Activated naive CD4-positive, alpha-beta T cell treated with anti-CD3 and anti-CD28 coated beads, Interleukin-2, amount 50 U/mL, for 24 hours (primary cell): Measurements from ENCODE around the gene A3GALT2.

ENCODE experiments used
- H3K27ac Mint-ChIP-seq: one replicate; pipeline ENCODE4 v1.8.0; 2021; ENCODE audit warnings: mild to moderate bottlenecking, mixed read lengths
- H3K27me3 Mint-ChIP-seq: one replicate; pipeline ENCODE4 v1.8.0; 2021; ENCODE audit warnings: mixed read lengths
- H3K36me3 Mint-ChIP-seq: one replicate; pipeline ENCODE4 v1.8.0; 2021; ENCODE audit warnings: mixed read lengths
- H3K4me1 Mint-ChIP-seq: one replicate; pipeline ENCODE4 v1.8.0; 2021; ENCODE audit warnings: mixed read lengths
- H3K4me3 Mint-ChIP-seq: one replicate; pipeline ENCODE4 v1.8.0; 2021; ENCODE audit warnings: mild to moderate bottlenecking, mixed read lengths
- H3K9me3 Mint-ChIP-seq: one replicate; pipeline ENCODE4 v1.8.0; 2021; ENCODE audit warnings: mixed read lengths

The A3GALT2 gene

DNA sequence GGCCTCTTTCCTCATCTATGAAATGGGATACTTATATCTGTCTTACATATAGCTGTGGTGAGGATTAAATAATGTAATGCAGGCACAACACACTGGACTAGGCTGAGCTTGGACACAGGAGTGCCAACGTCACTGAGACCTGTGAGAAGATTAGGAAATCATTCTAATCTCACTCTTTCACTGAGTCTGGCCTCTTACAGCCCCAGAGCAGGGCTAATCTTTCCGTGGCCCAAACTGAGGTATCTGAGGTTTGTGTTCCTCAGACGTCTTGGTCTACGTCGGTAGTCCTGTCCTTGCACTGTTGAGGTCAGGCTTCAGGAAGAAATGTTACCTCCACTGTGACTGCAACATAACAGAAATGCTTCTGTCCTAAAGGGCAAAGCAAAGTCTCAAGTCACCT lies 22.6 kb upstream of the A3GALT2 start:
- Mint-ChIP-seq H3K27me3 (no peaks in the 10 kb centered on the region), H3K9me3 (no peaks in the 10 kb centered on the region), H3K36me3 (peaks cover 6% of the 10 kb centered on the region), H3K4me3 (no peak overlapping the region), H3K4me1 (peaks cover 75% of the 10 kb centered on the region), H3K27ac (no peak overlapping the region)

DNA sequence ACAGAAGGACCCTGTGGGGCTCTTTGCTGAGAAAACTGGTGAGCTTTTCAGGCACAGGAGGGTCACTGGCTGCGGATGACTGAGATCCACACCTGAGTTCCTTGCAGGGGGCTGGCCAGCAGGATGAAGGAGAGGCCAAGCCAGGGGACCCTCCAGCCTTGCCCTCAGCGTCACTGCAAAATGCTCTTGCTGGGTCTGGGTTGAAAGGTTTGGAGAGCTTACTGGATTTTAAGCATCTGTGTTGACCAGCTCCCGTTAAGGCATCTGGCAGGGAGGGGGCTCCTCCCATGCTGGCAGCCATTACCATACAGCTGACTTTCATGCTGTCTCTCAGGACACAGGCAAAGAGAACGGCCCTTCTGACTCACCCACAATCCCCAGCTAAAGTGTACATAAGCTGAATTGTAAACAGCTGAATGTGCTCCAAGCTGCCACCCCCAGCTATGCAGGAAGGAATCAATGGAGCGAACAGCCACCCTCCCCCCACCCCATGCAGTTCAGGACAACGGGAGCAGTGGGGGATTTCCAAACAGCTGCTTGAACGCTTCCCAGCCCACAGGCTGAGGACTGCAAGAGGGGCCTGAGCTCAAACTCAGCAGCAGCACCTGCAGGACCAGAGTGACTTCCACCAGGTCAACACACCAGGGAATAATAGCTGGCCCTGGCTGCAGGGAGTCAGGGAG lies 21.3 kb upstream of the A3GALT2 start:
- Mint-ChIP-seq H3K27me3 (no peaks in the 10 kb centered on the region), H3K4me1 (peaks cover 75% of the 10 kb centered on the region), H3K9me3 (no peaks in the 10 kb centered on the region), H3K27ac (no peak overlapping the region), H3K36me3 (peaks cover 6% of the 10 kb centered on the region), H3K4me3 (no peak overlapping the region)

DNA sequence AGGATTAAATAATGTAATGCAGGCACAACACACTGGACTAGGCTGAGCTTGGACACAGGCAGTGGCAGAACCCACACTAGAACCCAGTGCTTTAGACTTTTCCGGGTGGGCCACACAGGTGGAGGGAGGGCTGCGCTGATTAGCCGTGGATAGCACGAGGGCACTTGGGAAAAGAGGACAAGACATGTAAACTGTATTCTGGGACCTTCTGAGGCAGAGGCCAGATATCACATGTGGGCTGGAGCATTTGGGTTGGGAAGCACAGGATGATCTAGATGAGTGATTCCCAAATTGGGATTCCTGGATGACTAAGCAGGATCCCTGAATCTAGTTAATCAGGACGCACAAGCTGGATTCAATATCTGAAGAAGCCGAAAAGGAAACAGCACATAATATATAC lies 20.3 kb upstream of the A3GALT2 start:
- Mint-ChIP-seq H3K36me3 (peaks cover 2% of the 10 kb centered on the region), H3K27me3 (no peaks in the 10 kb centered on the region), H3K27ac (no peak overlapping the region), H3K4me1 (peaks cover 73% of the 10 kb centered on the region), H3K9me3 (no peaks in the 10 kb centered on the region), H3K4me3 (no peak overlapping the region)

DNA sequence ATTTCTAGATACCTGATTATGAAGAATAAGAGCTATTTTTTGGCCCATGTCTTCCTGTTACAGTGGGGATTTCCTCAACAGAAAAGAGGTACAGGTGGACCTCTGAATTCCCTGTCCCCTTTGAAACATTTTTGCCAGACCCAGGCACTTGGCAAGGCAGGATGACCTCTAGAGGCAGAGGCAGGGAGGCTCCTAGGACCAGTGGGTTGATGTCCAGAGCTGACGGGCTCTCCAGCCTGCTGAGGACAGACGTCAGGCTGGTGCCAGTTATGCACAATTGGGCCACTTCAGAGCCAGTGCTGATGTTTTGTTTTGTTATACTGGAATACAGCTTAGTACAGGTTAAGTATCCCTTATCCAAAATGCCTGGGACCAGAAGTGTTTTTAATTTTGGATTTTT lies 18.5 kb upstream of the A3GALT2 start:
- Mint-ChIP-seq H3K27ac (no peak overlapping the region), H3K9me3 (no peaks in the 10 kb centered on the region), H3K4me3 (no peak overlapping the region), H3K36me3 (peaks cover 2% of the 10 kb centered on the region), H3K27me3 (no peaks in the 10 kb centered on the region), H3K4me1 (peaks cover 69% of the 10 kb centered on the region)

DNA sequence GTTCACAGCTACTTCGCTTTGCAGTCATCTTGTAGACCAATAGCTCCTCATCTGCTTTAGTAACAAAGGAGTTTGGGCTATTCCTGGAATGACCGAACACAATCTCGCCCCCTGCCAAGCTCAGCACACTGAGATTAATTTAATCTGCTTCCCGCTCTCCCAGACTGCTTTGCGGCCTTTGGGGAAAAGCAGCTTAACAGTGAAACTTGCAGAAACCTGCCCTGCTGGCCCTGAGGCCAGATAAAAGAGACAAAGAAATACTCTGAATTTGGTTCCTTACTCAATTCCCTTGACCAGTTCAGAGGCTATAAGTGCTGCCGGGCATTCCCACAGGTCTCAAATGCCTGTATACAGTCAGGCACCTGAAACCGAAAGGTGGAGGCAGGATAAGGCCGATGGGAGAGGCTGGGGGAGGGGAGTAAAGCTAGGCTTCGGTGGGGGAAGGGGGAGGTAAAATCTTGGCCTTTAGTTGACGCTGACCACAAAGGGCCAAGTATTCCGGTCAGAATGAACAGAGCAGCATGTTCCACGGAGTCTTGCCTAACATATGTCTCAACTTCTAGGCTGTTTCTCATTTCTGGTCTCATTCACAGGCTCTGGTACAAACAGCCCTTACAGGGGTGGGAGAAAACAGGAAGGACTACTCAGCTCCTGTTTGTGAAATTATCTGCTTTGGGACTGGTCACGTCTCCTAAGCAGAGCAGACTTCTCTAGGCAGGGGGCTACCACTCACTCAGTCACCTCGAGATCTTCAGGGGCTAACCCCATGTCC lies 17.7 kb upstream of the A3GALT2 start:
- Mint-ChIP-seq H3K4me3 (no peak overlapping the region), H3K27me3 (no peaks in the 10 kb centered on the region), H3K9me3 (no peaks in the 10 kb centered on the region), H3K27ac (no peak overlapping the region), H3K36me3 (peaks cover 2% of the 10 kb centered on the region), H3K4me1 (peaks cover 62% of the 10 kb centered on the region)

DNA sequence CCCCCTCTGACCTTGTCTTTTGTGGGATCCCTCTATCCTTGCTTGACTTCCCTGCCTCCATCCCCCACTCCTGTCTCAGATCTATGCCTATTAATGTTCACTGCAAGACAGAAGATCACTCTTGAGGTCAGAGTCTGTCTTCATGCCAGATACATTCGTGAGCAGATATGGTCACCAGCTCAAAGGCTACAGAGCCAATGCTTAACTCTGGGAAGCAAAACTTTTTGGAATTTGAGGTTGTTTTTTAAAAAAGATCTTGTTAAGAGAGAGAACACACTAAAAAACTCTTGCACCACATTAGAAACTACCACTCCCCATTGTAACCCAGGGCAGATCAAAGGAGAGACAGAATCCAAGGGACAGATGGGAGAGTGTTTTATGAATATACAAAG lies 17.1 kb upstream of the A3GALT2 start:
- H3K36me3 Mint-ChIP-seq = peaks cover 2% of the 10 kb centered on the region
- peak overlapping the region; percentile 13 for H3K27ac Mint-ChIP-seq
- H3K4me3 Mint-ChIP-seq = no peak overlapping the region
- H3K9me3 Mint-ChIP-seq = no peaks in the 10 kb centered on the region
- no peaks in the 10 kb centered on the region for H3K27me3 Mint-ChIP-seq
- H3K4me1 Mint-ChIP-seq = peaks cover 60% of the 10 kb centered on the region

DNA sequence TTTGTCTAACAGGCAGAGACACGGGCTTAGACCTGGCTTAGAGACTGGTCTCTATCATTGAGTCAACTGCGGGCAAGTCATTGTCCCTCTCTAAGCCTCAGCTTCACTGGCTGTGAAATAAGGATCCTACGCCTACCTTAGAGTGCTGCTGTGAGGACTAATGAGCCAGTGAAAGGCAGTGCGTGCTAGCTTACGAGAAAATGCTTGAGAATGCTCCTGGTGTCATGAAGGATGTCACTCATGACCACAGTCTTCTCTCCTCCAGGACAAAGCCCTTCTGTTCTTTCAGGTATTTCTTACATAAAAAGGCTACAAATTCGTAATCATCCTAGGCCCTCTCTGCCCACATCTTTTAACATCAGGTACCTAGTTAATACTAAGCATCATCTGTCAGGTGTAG lies 16.5 kb upstream of the A3GALT2 start:
- H3K4me1 Mint-ChIP-seq = peaks cover 55% of the 10 kb centered on the region
- no peaks in the 10 kb centered on the region for H3K36me3 Mint-ChIP-seq
- H3K4me3 Mint-ChIP-seq = no peak overlapping the region
- H3K9me3 Mint-ChIP-seq = no peaks in the 10 kb centered on the region
- H3K27me3 Mint-ChIP-seq = no peaks in the 10 kb centered on the region
- H3K27ac Mint-ChIP-seq = no peak overlapping the region

DNA sequence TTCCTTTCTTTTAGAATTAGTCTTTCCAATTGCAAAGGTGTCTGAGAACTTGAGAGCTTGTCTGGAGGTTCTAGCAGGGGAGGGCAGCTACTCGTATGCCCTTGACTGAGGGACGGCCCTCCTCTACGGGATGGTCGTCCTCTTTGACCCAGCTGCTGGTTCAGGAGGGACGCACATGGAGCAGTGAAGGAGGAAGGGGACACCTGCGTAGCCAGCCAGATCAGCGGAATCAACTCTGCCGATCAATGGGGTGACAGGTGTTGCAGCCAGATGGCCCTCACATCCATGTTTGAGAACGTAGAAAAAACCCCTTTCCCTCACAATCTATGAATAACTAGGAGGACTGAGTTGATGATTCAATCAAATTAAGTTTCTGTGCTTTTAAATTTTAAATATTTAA lies 15.7 kb upstream of the A3GALT2 start:
- no peak overlapping the region for H3K4me3 Mint-ChIP-seq
- no peak overlapping the region for H3K27ac Mint-ChIP-seq
- no peaks in the 10 kb centered on the region for H3K36me3 Mint-ChIP-seq
- H3K4me1 Mint-ChIP-seq = peaks cover 51% of the 10 kb centered on the region
- H3K9me3 Mint-ChIP-seq = no peaks in the 10 kb centered on the region
- H3K27me3 Mint-ChIP-seq = no peaks in the 10 kb centered on the region

DNA sequence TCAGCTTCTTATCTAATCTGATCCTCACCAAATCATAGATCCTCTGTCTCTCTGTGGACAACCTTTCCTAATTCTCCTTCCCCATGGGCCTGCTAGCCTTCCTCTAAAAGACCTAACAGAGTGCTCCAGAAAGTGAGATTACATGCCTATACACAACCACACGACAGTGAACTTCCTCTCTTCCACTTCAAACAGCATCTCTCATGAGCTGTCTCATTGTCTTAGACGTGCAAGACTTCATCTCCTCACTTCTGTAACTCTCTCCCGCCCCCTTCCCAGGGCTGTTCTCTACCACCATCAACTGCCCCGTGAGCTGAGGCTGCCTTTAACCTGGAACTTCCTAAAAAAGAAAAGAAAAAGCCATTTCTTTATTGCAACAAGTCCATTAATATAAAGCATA lies 14.1 kb upstream of the A3GALT2 start:
- peak overlapping the region; percentile 33 for H3K27ac Mint-ChIP-seq
- no peaks in the 10 kb centered on the region for H3K36me3 Mint-ChIP-seq
- no peaks in the 10 kb centered on the region for H3K27me3 Mint-ChIP-seq
- H3K9me3 Mint-ChIP-seq = no peaks in the 10 kb centered on the region
- H3K4me3 Mint-ChIP-seq = no peak overlapping the region
- H3K4me1 Mint-ChIP-seq = peaks cover 42% of the 10 kb centered on the region

DNA sequence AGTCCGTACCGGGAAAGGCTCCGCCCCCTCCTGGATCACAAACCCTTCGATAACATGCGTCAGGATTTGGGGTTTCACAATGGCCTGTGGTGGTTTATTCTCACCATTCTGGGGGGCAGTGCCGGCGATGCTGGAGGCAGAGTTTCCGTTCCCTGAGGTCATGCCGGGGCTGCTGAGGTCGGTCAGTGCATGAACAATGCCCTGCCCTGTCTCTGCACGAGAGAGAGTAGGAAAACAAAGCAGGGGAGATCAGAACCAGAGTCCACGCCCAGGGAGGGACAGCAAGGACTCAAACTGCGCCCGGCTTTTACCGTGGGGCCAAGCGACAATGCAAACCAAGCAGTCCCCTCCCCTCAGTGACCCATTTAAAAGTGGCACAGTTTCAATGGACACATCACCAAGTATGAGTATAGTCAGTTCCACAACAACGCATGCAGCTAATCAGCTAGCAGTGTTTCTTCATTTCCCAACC lies 13.2 kb upstream of the A3GALT2 start:
- Mint-ChIP-seq H3K36me3 (peaks cover 3% of the 10 kb centered on the region), H3K4me1 (peaks cover 35% of the 10 kb centered on the region), H3K9me3 (no peaks in the 10 kb centered on the region)

DNA sequence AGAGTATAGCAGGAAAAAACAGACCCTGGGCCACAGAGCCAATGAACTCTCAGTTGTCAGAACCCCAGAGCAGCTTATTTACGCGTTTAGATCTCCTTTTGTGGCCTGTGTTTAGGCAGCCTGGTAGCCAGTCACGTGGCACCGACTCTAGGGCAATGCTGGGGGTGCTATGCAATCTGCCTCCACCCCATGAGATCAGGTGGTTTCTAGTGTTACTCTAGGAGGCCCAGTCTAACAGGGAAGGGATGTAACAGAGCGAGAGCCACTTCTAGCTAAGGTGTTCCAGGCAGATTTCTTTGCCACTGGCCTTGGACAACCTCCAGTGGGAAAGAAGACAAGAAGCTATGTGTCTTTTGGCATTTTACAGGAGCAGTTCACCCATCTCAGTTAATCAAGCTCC lies 12.0 kb upstream of the A3GALT2 start:
- Mint-ChIP-seq H3K4me3 (no peak overlapping the region), H3K4me1 (peaks cover 23% of the 10 kb centered on the region), H3K27ac (no peak overlapping the region), H3K9me3 (no peaks in the 10 kb centered on the region), H3K36me3 (peaks cover 7% of the 10 kb centered on the region), H3K27me3 (no peaks in the 10 kb centered on the region)

More for the DNA sequence above, 13.2 kb upstream of the A3GALT2 start:
- H3K4me3 Mint-ChIP-seq = no peak overlapping the region
- no peaks in the 10 kb centered on the region for H3K27me3 Mint-ChIP-seq
- H3K27ac Mint-ChIP-seq = no peak overlapping the region

DNA sequence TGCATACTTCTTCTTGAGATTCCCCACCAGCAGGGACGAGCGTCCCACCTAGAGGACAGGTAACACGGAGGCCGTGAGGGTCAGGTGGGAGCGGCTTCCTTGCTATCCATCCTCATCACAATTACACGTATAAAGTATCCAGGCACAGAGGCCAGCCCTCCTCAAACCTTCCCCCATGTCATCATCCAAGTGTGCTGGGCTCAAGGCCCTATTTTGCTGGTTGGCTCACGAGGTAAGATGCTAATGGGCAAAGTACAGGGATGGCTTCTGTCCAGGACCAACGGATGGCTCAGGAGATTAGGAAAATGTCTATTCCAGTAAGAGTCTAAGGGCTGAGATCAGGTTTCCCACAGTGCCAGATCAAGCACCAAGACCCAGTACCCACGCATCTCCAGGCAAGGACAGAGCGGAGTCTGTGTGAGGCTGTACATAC lies 11.5 kb upstream of the A3GALT2 start:
- Mint-ChIP-seq H3K4me3 (no peak overlapping the region), H3K27ac (no peak overlapping the region), H3K36me3 (peaks cover 7% of the 10 kb centered on the region), H3K4me1 (peaks cover 19% of the 10 kb centered on the region), H3K9me3 (no peaks in the 10 kb centered on the region), H3K27me3 (no peaks in the 10 kb centered on the region)

DNA sequence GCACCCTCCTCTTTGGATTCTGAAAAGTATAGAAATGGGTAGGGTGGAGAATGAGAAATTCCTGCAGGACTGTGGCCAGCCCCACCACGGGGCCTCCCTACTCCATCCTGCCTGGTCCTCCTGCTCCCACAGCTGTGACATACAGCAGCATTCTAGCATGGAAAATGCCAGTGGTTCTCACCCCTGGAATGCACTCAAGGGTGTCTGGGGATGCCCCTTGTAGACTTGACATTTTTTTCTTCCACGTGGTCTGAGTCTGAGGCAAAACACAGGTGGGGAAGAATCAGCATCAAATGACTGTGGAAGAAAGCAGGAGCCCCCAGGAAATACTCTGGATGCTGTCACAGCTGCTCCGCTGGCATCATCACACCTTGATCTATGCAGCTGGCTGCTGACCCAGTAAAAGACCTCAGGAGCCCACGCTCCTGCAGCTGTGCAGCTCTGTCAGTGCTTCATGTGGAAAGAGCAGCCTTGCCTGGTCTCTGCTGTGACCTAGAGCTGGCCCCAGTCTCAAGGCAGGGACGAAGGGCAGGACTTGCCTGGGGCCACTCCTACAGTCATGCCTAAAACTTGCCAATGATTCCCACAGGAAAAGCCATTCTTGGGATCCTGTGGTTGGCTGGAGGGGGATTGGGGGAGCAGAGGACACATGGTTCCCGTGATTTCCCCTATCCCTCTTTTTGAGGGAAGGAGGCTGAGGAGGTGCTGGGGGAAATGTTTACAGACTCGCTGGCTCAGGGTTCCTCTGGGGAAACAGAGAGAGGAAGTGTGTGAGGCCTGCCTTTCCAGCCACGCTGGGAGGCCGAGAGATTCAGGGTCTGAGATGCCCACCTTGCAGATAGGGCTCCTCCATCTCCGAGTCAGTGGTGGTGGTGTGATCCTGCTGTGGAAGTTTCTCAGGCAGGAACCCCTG lies 10.8 kb upstream of the A3GALT2 start:
- Mint-ChIP-seq H3K9me3 (no peaks in the 10 kb centered on the region), H3K27me3 (no peaks in the 10 kb centered on the region), H3K27ac (no peak overlapping the region), H3K4me3 (no peak overlapping the region), H3K4me1 (peaks cover 14% of the 10 kb centered on the region), H3K36me3 (peaks cover 7% of the 10 kb centered on the region)

DNA sequence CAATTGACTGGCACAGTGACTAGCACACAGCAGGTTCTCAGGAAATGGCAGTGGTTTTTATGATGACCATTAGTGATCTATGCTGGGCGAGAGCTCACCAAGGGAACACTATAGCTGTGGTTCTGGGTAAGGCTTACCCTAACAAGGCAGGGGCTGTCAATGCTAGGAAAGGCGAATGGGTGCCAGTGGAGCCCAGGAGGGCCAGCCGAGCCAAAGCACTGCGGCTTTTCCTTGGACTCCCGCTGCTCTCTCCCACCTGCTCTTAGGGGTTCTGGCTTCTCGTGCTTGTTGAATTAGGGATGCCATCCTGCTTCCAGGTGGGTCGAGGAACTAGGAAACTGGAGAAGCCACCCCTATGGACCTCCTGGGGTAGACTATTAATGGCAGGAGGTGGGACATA lies 10.0 kb upstream of the A3GALT2 start:
- peaks cover 7% of the 10 kb centered on the region for H3K4me1 Mint-ChIP-seq
- H3K9me3 Mint-ChIP-seq = no peaks in the 10 kb centered on the region
- H3K27ac Mint-ChIP-seq = no peak overlapping the region
- no peaks in the 10 kb centered on the region for H3K27me3 Mint-ChIP-seq
- no peak overlapping the region for H3K4me3 Mint-ChIP-seq
- peaks cover 7% of the 10 kb centered on the region for H3K36me3 Mint-ChIP-seq

DNA sequence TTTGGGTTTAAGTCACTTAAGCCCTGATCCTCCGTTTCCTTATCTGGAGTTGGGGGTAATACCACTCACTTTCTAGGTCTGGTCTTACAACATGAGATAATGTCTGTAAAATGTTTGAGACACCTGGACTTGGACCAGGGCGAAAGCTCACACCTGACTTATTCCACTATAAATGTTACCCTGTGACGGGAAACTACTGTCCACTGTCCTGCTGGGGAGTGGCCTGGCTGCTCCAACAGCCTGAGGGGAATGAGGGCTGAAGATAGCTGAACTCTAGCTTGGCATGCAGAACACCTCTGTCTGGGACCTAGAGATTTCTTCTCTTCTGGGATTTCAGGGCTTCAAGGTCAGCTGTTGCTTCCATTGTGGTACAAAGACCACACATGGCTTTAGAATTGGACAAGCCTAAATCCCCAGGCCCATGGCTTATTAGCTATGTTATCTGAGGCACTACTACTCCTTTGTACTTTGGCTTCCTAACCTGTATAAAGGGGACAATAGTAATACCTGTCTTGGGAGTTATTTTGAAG lies 9.5 kb upstream of the A3GALT2 start:
- H3K27ac Mint-ChIP-seq = no peak overlapping the region
- H3K4me1 Mint-ChIP-seq = peaks cover 7% of the 10 kb centered on the region
- H3K27me3 Mint-ChIP-seq = no peaks in the 10 kb centered on the region
- H3K9me3 Mint-ChIP-seq = no peaks in the 10 kb centered on the region
- H3K4me3 Mint-ChIP-seq = no peak overlapping the region
- peaks cover 11% of the 10 kb centered on the region for H3K36me3 Mint-ChIP-seq
